Left ventricle myocardium inferior (tissue), 1 donor: ENCODE data around the gene LMCD1. TPM values are rescaled to one million over a fixed set of nuclear protein-coding genes. Genes with fewer than 3 reads are reported as not detected.

Experiments
- DNase-seq: peaks from one replicate; pipeline ENCODE4 v3.0.0-alpha.2; 2020
- H3K27ac ChIP-seq: fragments of 200-600 bp; replicated peaks from 2 replicates; pipeline ENCODE4 v1.8.0; 2021
- H3K27me3 ChIP-seq: fragments of 200-600 bp; 2 replicates; pipeline ENCODE4 v1.8.0; 2021; ENCODE audit warnings: low read depth
- H3K36me3 ChIP-seq: fragments of 200-600 bp; 2 replicates; pipeline ENCODE4 v1.8.0; 2021
- H3K4me1 ChIP-seq: fragments of 200-600 bp; 2 replicates; pipeline ENCODE4 v1.8.0; 2021
- H3K4me3 ChIP-seq: fragments of 200-600 bp; 2 replicates; pipeline ENCODE4 v1.8.0; 2021; ENCODE audit warnings: mild to moderate bottlenecking, moderate library complexity
- H3K9me3 ChIP-seq: fragments of 200-600 bp; replicated peaks from 2 replicates; pipeline ENCODE4 v1.8.0; 2021
- intact Hi-C: fragments of 100-400 bp; cut with micrococcal nuclease; formaldehyde crosslinking; loops from one replicate; pipeline ENCODE4 v1.11.0; 2022
- total RNA-seq: library from RNA; stranded (reverse); fragmentation: NEBNext Ultra II Directional; extraction: Animal tissue kit (Norgen Biotek cat#: 25700); gene quantifications from one replicate; pipeline ENCODE4 v1.2.1, GENCODE V29; 2021
- TF ChIP-seq, protein P1 (sequence below): fragments of 200-600 bp; IDR thresholded peaks from 2 replicates; pipeline ENCODE4 v1.8.0; 2021; ENCODE audit warnings: antibody characterized with exemption, mild to moderate bottlenecking, borderline replicate concordance
- donor health status: DM: no; HTN: yes; CAD: no; lungs with severe emphysema.

The LMCD1 gene
- total RNA-seq, 1 donor from 2014 or later, result 72.9 TPM

DNA sequence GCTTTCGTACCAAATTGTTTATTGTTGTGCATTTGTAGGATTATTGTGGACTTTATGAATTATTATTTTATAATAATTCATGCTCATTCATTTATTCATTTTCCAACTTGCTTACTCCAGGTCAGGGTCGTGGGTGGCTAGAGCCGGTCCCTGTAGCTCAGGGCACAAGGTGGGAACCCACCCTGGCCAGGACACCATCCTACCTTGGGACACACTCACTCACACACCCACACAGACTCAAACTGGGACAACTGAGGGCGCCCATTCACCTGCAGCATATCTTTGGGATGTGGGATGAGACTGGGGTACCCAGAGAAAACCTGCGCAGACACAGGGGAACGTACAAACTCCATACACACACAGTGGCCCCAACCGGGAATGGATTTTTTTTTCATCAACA, 102.4 kb downstream of the LMCD1 start:
- DNase-seq, result no peak
- TF ChIP-seq, protein P1, sequence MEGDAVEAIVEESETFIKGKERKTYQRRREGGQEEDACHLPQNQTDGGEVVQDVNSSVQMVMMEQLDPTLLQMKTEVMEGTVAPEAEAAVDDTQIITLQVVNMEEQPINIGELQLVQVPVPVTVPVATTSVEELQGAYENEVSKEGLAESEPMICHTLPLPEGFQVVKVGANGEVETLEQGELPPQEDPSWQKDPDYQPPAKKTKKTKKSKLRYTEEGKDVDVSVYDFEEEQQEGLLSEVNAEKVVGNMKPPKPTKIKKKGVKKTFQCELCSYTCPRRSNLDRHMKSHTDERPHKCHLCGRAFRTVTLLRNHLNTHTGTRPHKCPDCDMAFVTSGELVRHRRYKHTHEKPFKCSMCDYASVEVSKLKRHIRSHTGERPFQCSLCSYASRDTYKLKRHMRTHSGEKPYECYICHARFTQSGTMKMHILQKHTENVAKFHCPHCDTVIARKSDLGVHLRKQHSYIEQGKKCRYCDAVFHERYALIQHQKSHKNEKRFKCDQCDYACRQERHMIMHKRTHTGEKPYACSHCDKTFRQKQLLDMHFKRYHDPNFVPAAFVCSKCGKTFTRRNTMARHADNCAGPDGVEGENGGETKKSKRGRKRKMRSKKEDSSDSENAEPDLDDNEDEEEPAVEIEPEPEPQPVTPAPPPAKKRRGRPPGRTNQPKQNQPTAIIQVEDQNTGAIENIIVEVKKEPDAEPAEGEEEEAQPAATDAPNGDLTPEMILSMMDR, result no peak
- intact Hi-C loops, result no loop called here

DNA sequence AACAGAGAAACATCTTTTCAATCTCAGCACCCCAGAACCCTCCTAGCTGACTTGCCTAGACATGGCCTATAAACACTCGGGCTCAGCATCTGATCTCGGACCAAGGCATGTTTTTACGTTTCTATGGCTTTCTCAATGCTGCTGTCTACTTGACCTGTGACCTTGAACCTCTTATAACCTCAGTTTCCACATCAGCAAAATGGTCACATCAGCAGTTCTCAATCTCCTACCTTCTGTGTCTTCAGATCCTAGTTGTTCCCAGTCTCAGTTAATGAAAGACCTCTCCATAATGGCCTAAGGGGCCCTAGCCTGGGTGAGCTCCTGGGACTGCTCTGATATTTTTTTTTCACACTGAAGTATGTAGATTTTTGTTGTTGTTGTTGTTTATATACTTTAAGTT, 103.4 kb downstream of the LMCD1 start:
- H3K4me3 ChIP-seq, result no peak overlapping the region
- H3K36me3 ChIP-seq, result no peaks in the 10 kb centered on the region
- H3K27ac ChIP-seq, result no peak overlapping the region
- no peaks in the 10 kb centered on the region for H3K9me3 ChIP-seq
- peaks cover 30% of the 10 kb centered on the region for H3K4me1 ChIP-seq
- intact Hi-C loops, result loop anchor here (5.0 kb wide), 1 partner anchor 163 kb away; no protein-coding TSS in a partner anchor
- TF ChIP-seq, protein P1, result no peak
- no peak for DNase-seq
- no peaks in the 10 kb centered on the region for H3K27me3 ChIP-seq

More for the DNA sequence above, 102.4 kb downstream of the LMCD1 start:
- H3K27ac ChIP-seq, result no peak overlapping the region
- H3K4me3 ChIP-seq, result no peak overlapping the region
- no peaks in the 10 kb centered on the region for H3K9me3 ChIP-seq
- H3K36me3 ChIP-seq, result no peaks in the 10 kb centered on the region
- H3K4me1 ChIP-seq, result peaks cover 30% of the 10 kb centered on the region
- H3K27me3 ChIP-seq, result no peaks in the 10 kb centered on the region

DNA sequence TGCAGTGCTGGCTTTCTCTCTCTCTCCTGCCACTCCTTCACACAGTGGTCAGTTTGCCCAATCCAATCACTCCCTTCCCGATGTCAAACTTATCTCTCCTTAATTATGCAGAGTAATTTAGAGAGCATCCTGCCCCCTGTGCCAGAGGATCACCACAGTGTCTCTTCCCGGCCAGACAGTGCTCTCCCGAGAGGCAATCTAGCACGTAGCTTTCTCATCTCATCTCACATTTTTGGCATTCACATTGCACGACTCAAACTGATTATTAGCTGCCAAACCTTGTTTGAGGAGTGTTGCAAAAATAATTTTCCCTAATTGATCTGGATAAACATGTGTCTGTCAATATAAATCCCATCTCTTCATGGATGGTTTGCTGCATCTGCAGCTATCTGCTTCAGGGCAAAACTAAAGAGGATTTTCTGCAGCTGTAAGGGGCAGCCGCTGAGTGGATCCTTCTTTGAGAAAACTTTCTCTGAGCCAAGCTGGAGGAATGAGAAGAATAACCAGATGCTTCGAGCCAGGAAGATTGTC, 105.1 kb downstream of the LMCD1 start:
- Histone ChIP-seq H3K9me3 (no peaks in the 10 kb centered on the region), H3K36me3 (no peaks in the 10 kb centered on the region), H3K4me3 (no peak overlapping the region), H3K27me3 (no peaks in the 10 kb centered on the region), H3K27ac (no peak overlapping the region), H3K4me1 (peaks cover 30% of the 10 kb centered on the region)
- TF ChIP-seq, protein P1, result no peak
- intact Hi-C loops, result loop anchor here (5.0 kb wide), 1 partner anchor 164 kb away; no protein-coding TSS in a partner anchor
- DNase-seq, result no peak

DNA sequence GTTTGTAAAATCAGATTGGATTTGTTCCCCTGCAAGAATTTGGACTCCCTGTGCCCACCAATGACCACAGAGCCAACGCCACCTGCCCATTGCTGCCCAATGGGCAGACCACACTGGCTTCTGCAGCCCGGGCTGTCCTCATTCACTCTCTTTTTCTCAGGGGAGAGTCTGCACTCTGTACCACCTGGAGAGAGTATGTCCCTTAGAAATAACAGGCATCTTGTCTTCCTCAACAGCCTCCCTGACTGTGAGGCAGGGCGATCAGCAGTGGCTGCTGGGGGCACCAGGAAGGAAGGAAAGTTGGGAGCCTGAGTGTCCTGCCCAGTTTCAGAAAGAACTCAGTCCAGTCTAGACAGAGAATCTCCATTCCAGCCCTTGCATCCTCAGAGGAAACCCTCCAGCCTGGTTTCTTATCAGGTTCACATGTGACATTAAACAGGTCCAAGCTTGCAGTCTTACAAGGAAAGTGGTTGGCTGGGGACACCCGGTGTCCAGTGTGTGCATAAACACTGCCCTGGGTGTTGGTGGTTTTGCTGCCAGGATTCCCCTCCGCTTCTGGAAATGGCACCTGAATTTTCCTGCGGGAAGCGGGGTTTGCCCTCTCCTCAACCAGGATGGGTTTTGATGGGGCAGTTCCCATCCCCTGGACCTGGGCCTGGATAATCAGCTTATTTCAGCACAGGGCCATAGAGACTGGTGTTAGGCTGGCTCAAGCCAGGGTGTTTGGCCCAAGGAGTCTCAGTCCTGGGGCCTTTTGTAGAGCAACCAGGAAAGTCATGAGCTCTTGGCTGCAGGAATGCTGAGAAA, 105.8 kb downstream of the LMCD1 start:
- Histone ChIP-seq H3K27ac (no peak overlapping the region), H3K9me3 (no peaks in the 10 kb centered on the region), H3K4me3 (no peak overlapping the region), H3K36me3 (no peaks in the 10 kb centered on the region), H3K4me1 (peaks cover 30% of the 10 kb centered on the region), H3K27me3 (no peaks in the 10 kb centered on the region)
- TF ChIP-seq, protein P1, result peak; percentile 89
- intact Hi-C loops, result loop anchor here (5.0 kb wide), 1 partner anchor 165 kb away; no protein-coding TSS in a partner anchor
- DNase-seq, result peak; percentile 69

DNA sequence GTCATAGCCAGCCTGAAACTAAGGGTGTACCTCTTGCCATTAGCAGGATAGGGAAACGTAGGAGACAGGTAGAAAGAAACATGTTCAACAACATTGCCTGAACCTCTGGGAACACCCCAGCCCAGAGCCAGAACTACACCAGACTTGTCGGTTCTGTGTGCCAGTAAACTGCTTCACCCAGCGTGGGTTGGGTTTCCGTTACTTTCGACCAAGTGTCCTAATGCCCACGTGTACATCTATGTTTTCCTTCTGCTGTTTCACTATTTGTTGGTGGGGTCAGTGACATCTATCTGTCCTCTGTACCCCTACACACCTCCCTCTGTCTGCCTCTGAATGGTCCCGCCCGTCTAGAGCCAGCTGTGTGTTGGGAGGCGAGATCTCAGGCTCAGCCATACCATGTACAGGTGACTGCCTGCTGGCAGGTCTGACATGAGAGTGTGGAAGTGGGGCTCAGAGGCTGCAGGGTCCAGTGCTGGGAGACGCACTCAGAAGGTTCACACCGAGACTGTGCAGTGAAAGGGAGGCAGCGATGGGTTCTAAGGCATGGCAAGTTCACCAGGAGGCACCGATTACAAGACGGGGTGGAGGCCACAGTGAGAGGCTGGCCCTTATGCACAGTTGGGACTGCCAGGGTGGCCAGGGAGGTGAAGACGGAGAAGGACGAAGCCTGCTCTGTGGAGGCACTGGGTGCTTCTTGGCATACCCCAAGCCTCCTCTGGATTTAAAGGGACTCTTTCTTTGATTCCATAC, 106.6 kb downstream of the LMCD1 start:
- TF ChIP-seq, protein P1, result no peak
- Histone ChIP-seq H3K9me3 (no peaks in the 10 kb centered on the region), H3K36me3 (no peaks in the 10 kb centered on the region), H3K4me3 (no peak overlapping the region), H3K27me3 (no peaks in the 10 kb centered on the region), H3K27ac (no peak overlapping the region), H3K4me1 (peaks cover 25% of the 10 kb centered on the region)
- intact Hi-C loops, result loop anchor here (5.0 kb wide), 1 partner anchor 166 kb away; no protein-coding TSS in a partner anchor
- no peak for DNase-seq
